ENCODE measurements around the gene PCSK4. TPM values are rescaled to one million over a fixed set of nuclear protein-coding genes. Genes with fewer than 3 reads are reported as not detected.
A peak's percentile ranks its signal among the peaks of the same experiment; 100 is the strongest.

Gene PCSK4
- total RNA-seq, 1 donor from 2014 or later, result 1.5 TPM

DNA sequence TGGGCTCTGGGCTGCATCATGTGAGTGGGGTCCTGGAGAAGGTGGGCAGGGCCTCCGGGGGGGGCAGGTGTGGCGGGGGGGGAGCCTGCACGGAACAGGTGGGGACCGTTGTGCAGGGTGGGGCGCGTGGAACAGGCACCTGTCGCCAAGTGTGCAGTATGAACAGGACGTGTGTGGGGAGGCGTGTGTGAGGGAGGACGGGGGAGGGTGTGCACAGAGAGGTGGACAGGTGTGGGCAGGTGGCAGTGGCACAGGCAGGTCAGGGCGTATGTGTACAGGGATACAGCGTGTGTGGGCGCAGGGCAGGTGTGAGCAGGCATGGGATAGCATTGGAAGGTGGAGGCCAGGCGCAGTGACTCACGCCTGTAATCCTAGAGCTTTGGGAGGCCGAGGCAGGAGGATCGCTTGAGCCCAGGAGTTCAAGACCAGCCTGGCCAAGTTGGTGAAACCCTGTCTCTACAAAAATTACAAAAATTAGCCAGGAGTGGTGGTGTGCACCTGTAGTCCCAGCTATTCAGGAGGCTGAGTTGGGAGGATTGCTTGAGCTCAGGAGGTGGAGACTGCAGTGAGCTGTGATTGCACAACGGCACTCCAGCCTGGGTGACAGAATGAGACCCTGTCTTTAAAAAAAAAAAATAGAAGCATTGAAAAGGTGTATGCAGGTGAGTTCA lies 37.0 kb upstream of the PCSK4 start:
- no peak for DNase-seq (ENCODE audit: low spot score in 2 of 2)
- no peak overlapping the region for H3K4me3 ChIP-seq
- no peak for TF ChIP-seq CTCF (IDR thresholded peaks at IDR 0.05)
- H3K27me3 ChIP-seq, result peaks cover 17% of the 10 kb centered on the region
- no peaks in the 10 kb centered on the region for H3K9me3 ChIP-seq
- H3K4me1 ChIP-seq, result no peaks in the 10 kb centered on the region
- H3K36me3 ChIP-seq, result no peaks in the 10 kb centered on the region
- no peak overlapping the region for H3K27ac ChIP-seq
- intact Hi-C loops (cut with DNase I), result no loop called here

GRCh38 chr19:1526066-1526778 lies 36.1 kb upstream of the PCSK4 start:
- no peaks in the 10 kb centered on the region for H3K9me3 ChIP-seq
- peaks cover 17% of the 10 kb centered on the region for H3K27me3 ChIP-seq
- H3K27ac ChIP-seq, result no peak overlapping the region
- no peaks in the 10 kb centered on the region for H3K36me3 ChIP-seq
- TF ChIP-seq CTCF (IDR thresholded peaks at IDR 0.05), result no peak
- H3K4me3 ChIP-seq, result no peak overlapping the region
- intact Hi-C loops (cut with DNase I), result no loop called here
- no peak for DNase-seq (ENCODE audit: low spot score in 2 of 2)
- no peaks in the 10 kb centered on the region for H3K4me1 ChIP-seq

DNA sequence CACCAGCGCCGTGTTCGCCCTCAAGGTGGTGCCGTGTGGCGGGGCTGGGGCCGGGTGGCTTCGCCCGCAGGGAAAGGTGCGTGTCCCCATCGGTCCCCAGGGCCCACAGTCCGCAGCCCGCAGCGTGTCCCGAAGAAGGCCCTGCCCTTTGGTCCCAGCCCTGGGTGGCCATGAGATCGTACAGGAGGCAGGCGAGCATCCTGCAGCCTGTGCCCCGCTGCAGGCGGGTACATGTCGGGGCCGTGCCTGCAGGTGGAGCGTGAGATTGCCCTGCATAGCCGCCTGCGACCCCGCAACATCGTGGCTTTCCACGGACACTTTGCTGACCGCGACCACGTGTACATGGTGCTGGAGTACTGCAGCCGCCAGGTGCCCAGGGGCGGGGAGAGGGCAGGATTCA lies 35.2 kb upstream of the PCSK4 start:
- Histone ChIP-seq H3K27me3 (peaks cover 17% of the 10 kb centered on the region), H3K36me3 (no peaks in the 10 kb centered on the region), H3K4me3 (no peak overlapping the region), H3K9me3 (no peaks in the 10 kb centered on the region), H3K4me1 (no peaks in the 10 kb centered on the region), H3K27ac (no peak overlapping the region)
- no peak for DNase-seq (ENCODE audit: low spot score in 2 of 2)
- no peak for TF ChIP-seq CTCF (IDR thresholded peaks at IDR 0.05)
- intact Hi-C loops (cut with DNase I), result no loop called here

DNA sequence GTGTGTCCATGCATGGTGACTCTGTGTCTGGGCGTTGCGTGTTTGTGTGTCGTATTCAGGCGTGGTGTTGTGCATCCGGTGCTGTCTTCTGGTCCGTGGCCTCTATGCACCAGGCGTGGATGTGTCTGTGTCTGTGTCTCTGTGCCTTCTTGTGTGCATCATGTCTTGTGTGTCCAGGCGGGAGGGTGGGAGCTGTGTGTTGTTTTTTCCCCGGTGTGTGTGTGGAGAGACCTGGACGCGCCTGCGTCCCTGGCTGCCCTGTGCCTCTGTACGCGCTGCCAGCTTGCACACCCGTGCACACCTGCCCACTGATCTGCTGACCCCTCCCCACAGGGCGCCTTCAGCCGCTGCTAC lies 34.8 kb upstream of the PCSK4 start:
- no peak for TF ChIP-seq CTCF (IDR thresholded peaks at IDR 0.05)
- intact Hi-C loops (cut with DNase I), result no loop called here
- no peaks in the 10 kb centered on the region for H3K9me3 ChIP-seq
- H3K27ac ChIP-seq, result no peak overlapping the region
- no peak overlapping the region for H3K4me3 ChIP-seq
- no peak for DNase-seq (ENCODE audit: low spot score in 2 of 2)
- no peaks in the 10 kb centered on the region for H3K4me1 ChIP-seq
- H3K36me3 ChIP-seq, result no peaks in the 10 kb centered on the region
- H3K27me3 ChIP-seq, result peaks cover 17% of the 10 kb centered on the region

DNA sequence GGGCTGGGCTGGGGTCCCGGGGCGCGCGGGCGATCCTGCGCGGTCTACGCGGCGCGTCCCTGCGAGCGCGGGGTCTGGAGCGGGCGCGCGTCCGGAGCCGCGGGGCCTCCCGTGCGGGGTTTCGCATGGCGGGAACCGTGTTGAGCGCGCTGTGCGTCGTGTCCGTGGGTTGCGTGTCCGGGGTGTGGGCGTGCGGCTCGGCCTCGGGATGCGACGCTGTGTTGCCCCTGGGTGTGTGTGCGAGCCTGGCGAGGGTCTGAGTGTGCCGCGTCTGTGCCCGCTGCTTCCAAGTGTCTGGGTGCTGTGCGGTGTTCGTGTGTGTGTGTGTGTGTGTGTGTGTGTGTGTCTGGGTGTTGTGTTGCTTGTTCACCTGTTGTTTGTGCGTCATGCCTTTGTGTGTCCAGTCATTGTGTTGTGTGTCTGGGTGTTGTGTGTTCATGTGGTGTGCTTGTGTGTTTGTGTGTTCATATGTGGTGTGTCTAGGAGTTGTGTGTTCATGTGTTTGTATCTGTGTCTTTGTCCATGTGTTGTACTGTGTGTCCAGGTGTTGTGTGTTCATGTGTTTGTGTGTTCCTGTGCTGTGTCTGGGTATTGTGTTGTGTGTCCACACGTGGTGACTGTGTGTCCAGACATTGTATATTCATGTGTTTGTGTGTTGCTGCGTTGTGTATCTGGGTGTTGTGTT lies 34.3 kb upstream of the PCSK4 start:
- H3K9me3 ChIP-seq, result no peaks in the 10 kb centered on the region
- H3K27ac ChIP-seq, result no peak overlapping the region
- DNase-seq (ENCODE audit: low spot score in 2 of 2), result no peak
- no peaks in the 10 kb centered on the region for H3K4me1 ChIP-seq
- no peaks in the 10 kb centered on the region for H3K36me3 ChIP-seq
- intact Hi-C loops (cut with DNase I), result no loop called here
- H3K27me3 ChIP-seq, result peaks cover 17% of the 10 kb centered on the region
- H3K4me3 ChIP-seq, result peak overlapping the region; percentile 13 to 42
- no peak for TF ChIP-seq CTCF (IDR thresholded peaks at IDR 0.05)

Data from ascending aorta (tissue), 2 donors.